ENCODE data around the gene LDLRAD3. TPM values are rescaled to one million over a fixed set of nuclear protein-coding genes. Genes with fewer than 3 reads are reported as not detected.
A peak's percentile ranks its signal among the peaks of the same experiment; 100 is the strongest.

The LDLRAD3 gene
- total RNA-seq, 1 donor from 2014 or later = 35.6 TPM

- peak; percentile 66 for DNase-seq (ENCODE audit: low spot score)
- TF ChIP-seq EZH2phosphoT487 (IDR thresholded peaks at IDR 0.05) (no peak), CTCF (IDR thresholded peaks at IDR 0.05) (peak; percentile 75), EZH2 (IDR thresholded peaks at IDR 0.05) (no peak)
- H3K27ac Mint-ChIP-seq = no peak overlapping the region
These were observed 112.4 kb downstream of the LDLRAD3 start for GRCh38 chr11:36056160-36056751.

GRCh38 chr11:36057379-36058042 is 113.6 kb downstream of the LDLRAD3 start:
- no peak for TF ChIP-seq EZH2phosphoT487 (IDR thresholded peaks at IDR 0.05)
- TF ChIP-seq CTCF (IDR thresholded peaks at IDR 0.05) = no peak
- TF ChIP-seq EZH2 (IDR thresholded peaks at IDR 0.05) = no peak
- Histone ChIP-seq H3K9me3 (ENCODE audit: low read depth) (no peaks in the 10 kb centered on the region), H3K27me3 (no peaks in the 10 kb centered on the region)

More at GRCh38 chr11:36056160-36056751, 112.4 kb downstream of the LDLRAD3 start:
- Histone ChIP-seq H3K9ac (no peak overlapping the region), H3K27ac (no peak overlapping the region), H3F3A (ENCODE audit: low read depth) (peaks cover 4% of the 10 kb centered on the region), H4K20me1 (ENCODE audit: low read depth) (no peaks in the 10 kb centered on the region), H2AFZ (replicated peaks) (no peak overlapping the region), H3K9me3 (ENCODE audit: low read depth) (no peaks in the 10 kb centered on the region), H3K27me3 (no peaks in the 10 kb centered on the region), H3K4me2 (no peak overlapping the region), H3K4me3 (no peak overlapping the region), H3K79me2 (ENCODE audit: low read depth) (peaks cover 61% of the 10 kb centered on the region), H3K36me3 (no peaks in the 10 kb centered on the region), H3K4me1 (peaks cover 29% of the 10 kb centered on the region)
- Mint-ChIP-seq H3K4me1 (peaks cover 31% of the 10 kb centered on the region), H3K27me3 (ENCODE audit: insufficient read depth, low read depth) (peaks cover 2% of the 10 kb centered on the region), H3K36me3 (peaks cover 19% of the 10 kb centered on the region), H3K9me3 (peaks cover 15% of the 10 kb centered on the region), H3K4me3 (no peak overlapping the region)

GRCh38 chr11:36059660-36060059 is 115.8 kb downstream of the LDLRAD3 start:
- Histone ChIP-seq H3K36me3 (no peaks in the 10 kb centered on the region), H3K4me3 (no peak overlapping the region), H3K79me2 (ENCODE audit: low read depth) (peaks cover 53% of the 10 kb centered on the region), H4K20me1 (ENCODE audit: low read depth) (no peaks in the 10 kb centered on the region), H3K9ac (no peak overlapping the region), H3K4me1 (peaks cover 9% of the 10 kb centered on the region), H3F3A (ENCODE audit: low read depth) (no peaks in the 10 kb centered on the region), H3K9me3 (ENCODE audit: low read depth) (no peaks in the 10 kb centered on the region), H3K27me3 (no peaks in the 10 kb centered on the region), H2AFZ (replicated peaks) (no peak overlapping the region), H3K27ac (no peak overlapping the region), H3K4me2 (no peak overlapping the region)
- no peak overlapping the region for H3K4me3 Mint-ChIP-seq
- peaks cover 13% of the 10 kb centered on the region for H3K9me3 Mint-ChIP-seq
- no peak for DNase-seq (ENCODE audit: low spot score)
- H3K4me1 Mint-ChIP-seq = peaks cover 19% of the 10 kb centered on the region
- peaks cover 2% of the 10 kb centered on the region for H3K27me3 Mint-ChIP-seq (ENCODE audit: insufficient read depth, low read depth)
- peak overlapping the region; percentile 1 for H3K27ac Mint-ChIP-seq
- peaks cover 18% of the 10 kb centered on the region for H3K36me3 Mint-ChIP-seq
- TF ChIP-seq EZH2 (IDR thresholded peaks at IDR 0.05) (no peak), EZH2phosphoT487 (IDR thresholded peaks at IDR 0.05) (no peak), CTCF (IDR thresholded peaks at IDR 0.05) (no peak)

More at GRCh38 chr11:36057379-36058042, 113.6 kb downstream of the LDLRAD3 start:
- peaks cover 23% of the 10 kb centered on the region for H3K4me1 Mint-ChIP-seq
- Histone ChIP-seq H4K20me1 (ENCODE audit: low read depth) (no peaks in the 10 kb centered on the region), H3K27ac (no peak overlapping the region), H3K4me3 (no peak overlapping the region), H3K79me2 (ENCODE audit: low read depth) (peaks cover 56% of the 10 kb centered on the region), H3K9ac (no peak overlapping the region), H3F3A (ENCODE audit: low read depth) (no peaks in the 10 kb centered on the region), H3K4me2 (no peak overlapping the region), H2AFZ (replicated peaks) (no peak overlapping the region), H3K4me1 (peaks cover 17% of the 10 kb centered on the region), H3K36me3 (no peaks in the 10 kb centered on the region)
- peaks cover 15% of the 10 kb centered on the region for H3K9me3 Mint-ChIP-seq
- H3K27me3 Mint-ChIP-seq (ENCODE audit: insufficient read depth, low read depth) = peaks cover 2% of the 10 kb centered on the region
- no peak overlapping the region for H3K27ac Mint-ChIP-seq
- H3K36me3 Mint-ChIP-seq = peaks cover 19% of the 10 kb centered on the region
- H3K4me3 Mint-ChIP-seq = no peak overlapping the region
- DNase-seq (ENCODE audit: low spot score) = no peak
